NCI-H128 (cell line): Measurements from ENCODE around the gene PELI1.

ENCODE experiments used
- DNase-seq: peaks from one replicate; lab custom pipeline; 2025; ENCODE audit not compliant: unreplicated experiment; lab: John Stamatoyannopoulos, UW

The PELI1 gene

GRCh38 chr2:64144057-64145013 lies at the start of gene PELI1:
PELI1 (minus strand) TSS chr2:64144420; CDS start chr2:64108310, 36,110 bp downstream.
- peak; percentile 92 for DNase-seq

DNA sequence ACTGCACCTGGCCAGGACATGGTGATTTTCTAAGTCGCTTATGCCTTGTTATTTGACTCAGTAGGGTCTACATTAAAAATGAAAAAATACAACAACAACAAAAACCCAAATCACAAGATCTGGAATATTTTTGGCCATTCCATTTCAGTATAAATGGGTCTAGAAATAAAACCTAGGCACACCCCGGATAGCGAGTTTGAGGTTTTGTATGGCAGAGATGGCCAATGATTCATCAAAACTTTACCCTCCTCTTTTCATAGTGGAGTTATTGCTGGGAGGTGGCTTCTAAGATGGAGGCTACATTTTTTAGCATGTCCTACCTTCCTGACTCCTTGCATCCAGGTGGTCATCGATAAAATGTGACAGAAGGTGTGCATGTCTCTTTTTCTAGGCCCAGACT lies 49.3 kb upstream of the PELI1 start:
- DNase-seq: no peak

DNA sequence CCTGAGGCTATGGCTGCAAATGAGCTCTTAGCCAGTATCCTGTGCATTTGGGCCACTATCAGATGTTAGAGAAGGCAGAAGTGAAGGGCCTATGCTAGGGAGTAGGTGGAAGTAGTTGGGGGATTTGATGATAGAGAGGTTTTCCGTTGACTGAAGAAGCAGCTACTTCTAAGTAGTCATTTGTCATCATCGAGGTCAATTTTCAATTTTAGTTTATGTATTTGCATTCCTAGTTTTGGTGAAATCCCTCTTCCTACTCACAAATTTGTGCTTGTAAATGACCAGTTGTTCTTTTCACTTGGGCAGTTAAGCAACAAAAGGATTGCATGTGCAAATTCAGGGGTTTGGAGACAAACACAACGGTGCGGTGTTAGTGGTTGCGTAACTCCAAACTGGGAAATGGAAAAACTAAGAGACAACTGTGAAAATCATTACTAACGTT lies 48.5 kb upstream of the PELI1 start:
- DNase-seq: no peak

GRCh38 chr2:64192125-64192479 lies 47.9 kb upstream of the PELI1 start:
- DNase-seq: no peak

DNA sequence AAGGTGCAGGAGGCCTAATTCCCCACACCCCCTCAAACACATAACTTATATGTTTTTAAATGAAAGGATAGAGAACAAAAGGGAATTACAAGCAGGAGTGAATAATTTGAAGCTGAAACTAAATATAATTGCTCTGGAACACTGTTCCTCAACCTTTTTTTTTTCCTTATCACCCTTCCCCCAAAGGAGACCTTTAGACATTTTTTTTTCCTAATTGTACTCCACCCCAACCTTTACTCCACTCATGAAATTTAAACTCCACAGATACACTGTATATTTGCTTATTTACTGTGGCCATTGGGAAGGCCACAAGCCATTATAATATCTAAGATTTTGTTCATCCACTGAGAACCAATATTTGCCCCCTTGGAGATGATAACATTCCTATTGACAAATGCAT lies 45.4 kb upstream of the PELI1 start:
- DNase-seq: no peak

DNA sequence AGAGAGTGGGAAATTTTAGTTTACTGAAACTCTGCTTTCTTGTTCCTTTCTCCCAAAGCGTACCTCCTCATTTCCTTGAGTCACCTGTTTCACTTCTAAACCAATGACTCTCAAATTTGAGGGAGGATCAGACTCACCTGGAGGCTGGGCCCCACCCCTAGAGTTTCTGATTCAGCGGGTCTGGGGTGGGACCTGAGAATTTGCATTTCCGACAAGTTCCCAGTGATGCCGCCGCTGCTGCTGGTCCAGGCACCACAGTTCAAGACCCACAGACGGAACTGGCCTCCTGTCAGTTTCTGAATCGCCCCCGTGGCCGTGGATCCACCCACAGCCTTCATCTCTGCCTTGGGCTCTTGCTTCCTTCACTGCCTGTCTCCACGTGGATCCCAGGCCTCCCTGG lies 44.9 kb upstream of the PELI1 start:
- DNase-seq: no peak

GRCh38 chr2:64186699-64187605 lies 42.7 kb upstream of the PELI1 start:
- DNase-seq: no peak

GRCh38 chr2:64179582-64180321 lies 35.5 kb upstream of the PELI1 start:
- DNase-seq: no peak

GRCh38 chr2:64177315-64177714 lies 33.1 kb upstream of the PELI1 start:
- no peak for DNase-seq

DNA sequence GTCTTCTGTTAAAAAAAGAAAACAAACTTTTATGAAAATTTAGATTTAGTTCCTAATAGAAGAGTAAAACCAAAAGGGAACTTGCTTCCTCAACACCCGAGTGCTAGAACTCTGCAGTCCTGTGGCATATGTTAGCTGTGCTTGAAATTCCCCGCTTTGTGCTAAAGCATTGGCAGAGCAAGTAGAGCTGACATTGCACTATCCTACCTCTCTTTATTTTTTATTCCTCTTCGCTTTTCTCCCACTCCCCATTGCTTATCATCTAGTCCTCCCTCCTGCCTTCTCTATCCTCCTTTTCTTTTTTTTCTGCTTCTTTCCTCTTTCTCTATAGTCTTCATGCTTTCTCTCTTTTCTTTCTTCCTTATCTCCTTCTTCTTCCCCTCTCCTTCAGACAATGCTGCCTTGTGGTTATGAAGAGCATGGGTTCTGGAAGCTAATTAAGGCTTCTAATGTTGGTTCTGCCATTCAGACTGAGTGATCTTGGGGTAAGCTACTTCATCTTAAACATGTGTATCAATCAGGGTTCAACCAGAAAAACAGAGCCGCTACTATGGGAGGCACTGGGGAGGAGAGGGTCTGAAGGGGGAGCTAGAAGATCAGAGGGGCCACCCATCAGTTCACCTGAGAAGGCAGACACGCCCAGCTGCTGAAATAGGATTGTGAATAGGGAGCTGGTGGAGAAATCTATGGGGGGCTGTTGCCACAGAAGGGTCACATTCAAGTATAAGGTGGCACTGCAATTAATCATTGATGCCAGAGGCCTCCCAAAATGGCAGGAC lies 31.4 kb upstream of the PELI1 start:
- DNase-seq: no peak

DNA sequence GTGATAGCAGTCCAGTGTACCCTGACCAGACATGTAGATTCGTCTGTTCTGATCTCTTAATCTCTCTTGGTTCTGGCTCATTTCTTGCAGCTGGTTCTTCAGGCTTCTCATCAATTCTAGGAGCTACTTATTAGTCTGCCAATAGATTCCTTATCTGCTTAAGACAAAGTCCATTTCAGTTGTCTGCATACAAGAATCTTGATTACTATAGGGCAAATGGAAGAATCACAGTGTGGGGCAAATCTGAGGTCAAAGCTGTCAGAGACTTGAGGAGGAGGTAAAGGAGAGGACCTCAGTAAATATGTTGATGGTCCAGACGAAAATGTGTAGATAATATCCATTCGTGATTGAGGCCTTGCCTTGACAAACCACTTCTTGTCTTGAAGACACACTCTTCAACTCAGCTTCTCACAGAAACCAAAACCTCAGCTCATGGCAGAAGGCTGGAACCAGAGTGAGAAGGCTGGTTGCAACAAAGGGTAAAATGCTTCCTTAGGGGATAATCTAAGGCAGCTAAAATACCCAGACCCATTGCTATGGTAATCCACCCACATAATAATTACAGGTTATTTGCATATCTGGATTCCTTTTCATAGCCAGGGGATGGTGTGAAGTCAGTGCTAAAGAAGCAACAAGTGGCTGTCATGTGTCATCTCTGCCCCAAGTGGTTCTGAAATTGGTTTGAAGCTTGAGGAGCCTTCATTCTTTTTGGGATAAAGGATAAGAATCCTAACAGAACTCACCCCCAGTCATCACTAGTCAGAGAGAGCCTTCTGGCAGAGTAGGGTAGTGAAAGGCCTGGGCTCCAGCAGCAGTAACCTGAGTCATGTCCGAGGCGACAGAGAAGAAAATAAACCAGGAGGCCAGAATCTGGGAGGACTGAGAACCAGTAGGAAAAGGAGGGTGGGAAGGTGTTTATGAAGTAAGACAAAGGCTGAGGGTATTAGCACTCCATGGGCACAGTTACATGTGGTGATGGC lies 29.2 kb upstream of the PELI1 start:
- no peak for DNase-seq

DNA sequence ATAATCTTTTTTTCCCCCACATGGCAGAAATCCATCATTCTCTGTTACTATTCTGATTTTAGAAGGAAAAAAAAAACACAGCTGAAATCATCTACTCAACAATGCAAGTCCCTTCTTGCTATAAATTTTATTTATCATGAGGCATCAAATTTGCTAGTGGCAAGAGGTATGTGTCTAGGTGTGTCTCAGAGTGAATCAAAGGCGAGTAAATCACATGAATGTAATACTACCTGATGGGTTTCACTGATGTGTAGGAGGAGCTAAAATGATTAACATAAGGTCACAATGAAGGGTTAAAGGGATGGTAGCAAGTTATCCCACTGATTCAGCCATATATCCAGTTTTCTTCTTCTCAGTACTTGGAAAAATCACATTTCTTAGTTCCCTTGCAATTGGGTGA lies 24.5 kb upstream of the PELI1 start:
- DNase-seq: no peak

GRCh38 chr2:64168201-64168600 lies 24.0 kb upstream of the PELI1 start:
- DNase-seq: no peak

DNA sequence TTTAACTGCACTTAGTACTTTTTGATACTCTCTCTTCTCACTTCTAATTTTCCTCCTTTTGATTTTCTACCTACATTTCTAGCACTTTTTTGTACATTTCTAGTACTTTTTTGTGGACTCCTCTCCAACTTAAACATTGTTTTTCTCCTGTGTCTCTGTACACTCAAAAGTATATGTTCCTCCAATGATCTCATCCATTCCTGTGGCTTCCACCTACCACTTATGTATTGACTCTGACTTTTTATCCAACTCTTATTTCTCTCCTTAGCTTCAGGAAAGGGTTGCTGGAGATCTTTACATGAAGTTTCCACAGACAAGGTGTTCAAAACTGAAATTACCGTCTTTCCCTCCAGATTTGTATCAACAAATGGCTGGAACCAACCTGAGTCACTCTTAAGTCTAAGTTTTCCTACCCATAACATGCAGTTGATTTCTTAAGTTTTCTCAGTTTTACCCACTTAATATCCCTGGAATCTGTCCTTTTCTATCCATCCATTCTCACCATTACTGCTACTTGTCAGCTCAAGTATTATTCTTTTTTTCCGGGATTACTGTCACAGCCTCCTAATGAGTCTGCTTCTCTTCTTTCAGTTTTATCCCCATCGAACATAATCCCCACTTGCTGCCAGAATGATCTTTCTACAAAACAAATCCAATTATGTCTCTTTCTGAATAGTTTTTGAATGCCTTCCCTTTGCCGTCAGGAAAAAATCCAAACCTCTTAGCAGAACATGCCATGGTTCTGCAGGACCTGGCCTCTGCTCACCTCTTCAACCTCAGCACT lies 22.6 kb upstream of the PELI1 start:
- DNase-seq: no peak

DNA sequence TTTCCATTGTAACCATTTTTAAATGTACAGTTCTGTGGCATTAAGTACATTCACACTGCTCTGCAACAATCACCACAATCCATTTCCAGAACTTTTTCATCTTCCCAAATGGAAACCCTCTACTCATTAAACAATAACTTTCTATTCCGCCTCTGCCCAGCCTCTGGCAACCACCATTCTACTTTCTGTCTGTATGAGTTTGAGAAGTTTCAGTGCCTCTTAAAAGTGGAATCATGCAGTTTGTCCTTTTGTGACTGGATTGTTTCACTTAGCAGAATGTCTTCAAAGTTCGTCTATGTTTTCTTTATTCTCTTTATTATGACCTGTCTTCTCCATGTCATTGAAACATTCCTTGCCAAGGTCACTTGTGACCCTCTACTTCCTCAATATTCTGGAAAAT lies 22.0 kb upstream of the PELI1 start:
- DNase-seq: no peak

DNA sequence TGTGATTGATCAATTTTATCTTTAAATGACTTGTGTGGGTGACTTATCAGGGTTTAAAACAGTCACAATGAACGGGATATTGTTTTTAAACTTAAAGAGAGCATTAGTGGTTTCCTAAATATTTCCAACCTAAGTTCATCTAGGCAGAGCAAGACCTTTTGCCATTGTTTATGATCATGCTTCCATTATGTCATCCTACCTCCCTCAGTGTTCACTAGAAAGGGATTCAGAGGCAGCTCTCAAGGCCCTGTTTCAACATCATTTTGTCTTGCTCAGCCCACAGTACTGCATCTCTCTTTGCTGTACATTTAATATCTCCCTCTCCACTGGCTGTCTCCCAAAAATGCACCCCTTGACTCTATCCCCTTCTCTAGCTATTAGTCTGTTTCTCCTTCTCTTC lies 21.5 kb upstream of the PELI1 start:
- DNase-seq: no peak

- no peak for DNase-seq
These were observed 20.4 kb upstream of the PELI1 start for GRCh38 chr2:64164629-64165028.

GRCh38 chr2:64162516-64162915 lies 18.3 kb upstream of the PELI1 start:
- no peak for DNase-seq
